ENCODE measurements around the gene GPR21. TPM values are rescaled to one million over a fixed set of nuclear protein-coding genes. Genes with fewer than 3 reads are reported as not detected.

GPR21 gene
- total and polyA plus RNA-seq, 4 experiments from 2014 or later = 1.0 to 2.3 TPM; not detected in 2

DNA sequence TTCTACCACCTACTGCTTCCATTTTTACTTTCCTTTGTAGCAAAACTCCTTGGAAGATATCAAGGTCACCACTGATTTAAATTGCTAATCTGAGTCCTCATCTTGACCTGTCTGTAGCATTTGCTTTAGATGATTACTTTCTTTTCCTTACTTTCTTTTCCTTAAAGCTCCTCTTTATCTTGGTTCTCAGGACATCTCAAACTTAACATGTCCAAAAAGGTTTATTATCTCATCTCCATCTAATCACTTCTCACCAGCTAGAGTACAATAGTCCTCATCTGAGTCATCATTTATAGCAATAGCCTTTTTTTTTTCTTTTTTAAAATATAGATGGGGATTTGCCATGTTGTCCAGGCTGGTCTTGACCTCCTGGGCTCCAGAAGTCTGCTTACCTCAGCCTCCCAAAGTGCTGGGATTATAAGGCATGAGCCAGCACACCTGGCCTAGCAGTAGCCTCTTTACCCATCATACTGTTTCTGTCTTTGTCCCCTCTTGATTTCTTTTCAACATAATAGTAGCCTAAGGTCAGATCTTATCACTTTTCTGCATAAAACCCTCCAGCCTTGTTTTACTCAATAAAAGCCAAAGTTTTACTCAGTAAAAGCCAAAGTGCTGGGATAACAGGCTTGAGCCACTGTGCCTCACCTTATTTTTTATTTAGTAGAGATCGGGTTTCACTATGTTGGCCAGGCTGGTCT, 32.9 kb upstream of the GPR21 start:
- POLR2A ChIA-PET (ENCODE audit: partially characterized antibody) = no interaction called here
- Histone ChIP-seq H3K36me3 (ENCODE audit: insufficient read depth, low read length) (peaks cover 14% of the 10 kb centered on the region), H3K27ac (ENCODE audit: low read depth, low read length) (no peak overlapping the region), H3K27me3 (ENCODE audit: insufficient read depth, low read length) (no peaks in the 10 kb centered on the region), H3K9me3 (ENCODE audit: control insufficient read depth in 1 of 2, low read length in 2 of 2) (no peaks in the 10 kb centered on the region), H3K4me3 (ENCODE audit: low read length in 2 of 2) (no peak overlapping the region), H3K4me1 (ENCODE audit: insufficient read depth, low read length) (no peaks in the 10 kb centered on the region)
- intact Hi-C loops (cut with micrococcal nuclease) = no loop called here
- Mint-ChIP-seq H3K27me3 (no peaks in the 10 kb centered on the region), H3K9me3 (no peaks in the 10 kb centered on the region), H3K27ac (no peak overlapping the region), H3K4me3 (no peak overlapping the region), H3K4me1 (peaks cover 0 to 3% (median 0%) of the 10 kb centered on the region in 4 donors), H3K36me3 (peaks cover 35 to 52% of the 10 kb centered on the region in 2 donors)
- CTCF ChIA-PET (ENCODE audit: partially characterized antibody) = no interaction called here
- DNase-seq = no peak

DNA sequence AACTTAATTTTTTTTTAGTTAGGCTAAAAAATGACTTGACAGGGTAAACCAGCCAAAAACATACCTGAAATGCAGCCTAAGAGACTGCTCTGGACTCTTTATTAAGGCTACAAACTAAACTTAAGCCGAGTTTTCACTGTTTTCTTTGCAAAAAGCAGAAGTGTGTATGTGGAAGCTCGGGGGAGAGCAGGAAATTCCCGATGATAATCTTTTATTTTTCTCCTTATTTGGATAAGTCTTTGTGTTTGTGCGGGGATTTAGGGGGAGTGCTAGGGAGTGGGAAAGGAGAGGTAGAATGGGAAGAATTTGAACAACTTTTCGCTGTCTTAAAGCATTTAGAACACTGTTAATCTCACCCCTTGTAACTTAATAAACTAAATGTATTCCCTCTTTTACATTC, 30.7 kb upstream of the GPR21 start:
- DNase-seq = no peak
- H3K27me3 Mint-ChIP-seq = no peaks in the 10 kb centered on the region
- intact Hi-C loops (cut with micrococcal nuclease) = no loop called here
- H3K9me3 ChIP-seq (ENCODE audit: control insufficient read depth in 1 of 2, low read length in 2 of 2) = no peaks in the 10 kb centered on the region
- peaks cover 6% of the 10 kb centered on the region for H3K36me3 ChIP-seq (ENCODE audit: insufficient read depth, low read length)
- H3K27me3 ChIP-seq (ENCODE audit: insufficient read depth, low read length) = no peaks in the 10 kb centered on the region
- peaks cover 0 to 3% (median 0%) of the 10 kb centered on the region in 4 donors for H3K4me1 Mint-ChIP-seq
- H3K36me3 Mint-ChIP-seq = peaks cover 30 to 43% of the 10 kb centered on the region in 2 donors
- no peak overlapping the region for H3K27ac ChIP-seq (ENCODE audit: low read depth, low read length)
- ChIA-PET CTCF (ENCODE audit: partially characterized antibody) (no interaction called here), POLR2A (ENCODE audit: partially characterized antibody) (no interaction called here)
- no peak overlapping the region for H3K27ac Mint-ChIP-seq
- H3K4me1 ChIP-seq (ENCODE audit: insufficient read depth, low read length) = no peaks in the 10 kb centered on the region
- no peak overlapping the region for H3K4me3 ChIP-seq (ENCODE audit: low read length in 2 of 2)
- H3K4me3 Mint-ChIP-seq = no peak overlapping the region
- no peaks in the 10 kb centered on the region for H3K9me3 Mint-ChIP-seq

DNA sequence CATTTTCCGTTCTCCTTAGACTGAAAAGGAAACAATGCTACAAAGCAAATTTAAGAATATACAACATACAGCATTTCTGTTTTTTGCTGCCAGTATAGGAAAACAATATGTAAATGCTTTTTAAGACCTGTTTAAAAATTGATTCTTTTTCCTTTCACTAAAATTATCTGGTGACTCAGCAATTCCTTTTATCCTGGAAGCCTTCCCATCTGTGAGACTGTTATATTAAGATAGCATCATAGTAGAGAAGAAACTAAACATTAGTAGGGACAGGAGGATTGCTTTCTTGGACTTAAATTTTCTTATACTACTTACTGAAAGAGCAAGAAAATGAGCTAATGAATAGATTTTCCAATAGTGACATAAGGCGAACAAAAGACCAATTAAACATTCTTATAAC, 30.0 kb upstream of the GPR21 start:
- DNase-seq = no peak
- no peaks in the 10 kb centered on the region for H3K9me3 ChIP-seq (ENCODE audit: control insufficient read depth in 1 of 2, low read length in 2 of 2)
- no peaks in the 10 kb centered on the region for H3K27me3 Mint-ChIP-seq
- H3K36me3 ChIP-seq (ENCODE audit: insufficient read depth, low read length) = peaks cover 6% of the 10 kb centered on the region
- H3K4me1 ChIP-seq (ENCODE audit: insufficient read depth, low read length) = no peaks in the 10 kb centered on the region
- peaks cover 0 to 3% (median 0%) of the 10 kb centered on the region in 4 donors for H3K4me1 Mint-ChIP-seq
- CTCF ChIA-PET (ENCODE audit: partially characterized antibody) = no interaction called here
- H3K27ac ChIP-seq (ENCODE audit: low read depth, low read length) = no peak overlapping the region
- H3K27me3 ChIP-seq (ENCODE audit: insufficient read depth, low read length) = no peaks in the 10 kb centered on the region
- no peak overlapping the region for H3K27ac Mint-ChIP-seq
- H3K36me3 Mint-ChIP-seq = peaks cover 29 to 41% of the 10 kb centered on the region in 2 donors
- intact Hi-C loops (cut with micrococcal nuclease) = no loop called here
- no peaks in the 10 kb centered on the region for H3K9me3 Mint-ChIP-seq
- no peak overlapping the region for H3K4me3 ChIP-seq (ENCODE audit: low read length in 2 of 2)
- POLR2A ChIA-PET (ENCODE audit: partially characterized antibody) = no interaction called here
- H3K4me3 Mint-ChIP-seq = no peak overlapping the region

DNA sequence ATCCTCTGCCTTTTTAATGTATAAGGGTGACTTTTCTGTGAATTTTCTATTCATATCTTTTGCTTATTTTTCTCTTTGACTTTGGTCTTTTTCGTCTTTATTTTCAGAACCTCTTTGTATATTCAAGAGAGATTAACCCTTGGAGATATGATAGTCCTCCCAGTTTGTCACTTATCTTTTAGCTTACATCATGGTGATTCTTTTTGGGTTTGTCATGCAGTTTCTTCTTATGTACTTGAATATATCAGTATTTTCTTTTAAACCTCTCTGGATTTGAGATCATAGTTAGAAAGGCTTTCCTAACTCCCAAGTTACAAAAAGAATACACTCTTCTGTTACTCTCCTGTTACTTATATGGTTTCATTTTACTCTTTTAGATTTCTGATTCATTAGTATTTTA, 27.5 kb upstream of the GPR21 start:
- POLR2A ChIA-PET (ENCODE audit: partially characterized antibody) = no interaction called here
- H3K27me3 Mint-ChIP-seq = no peaks in the 10 kb centered on the region

DNA sequence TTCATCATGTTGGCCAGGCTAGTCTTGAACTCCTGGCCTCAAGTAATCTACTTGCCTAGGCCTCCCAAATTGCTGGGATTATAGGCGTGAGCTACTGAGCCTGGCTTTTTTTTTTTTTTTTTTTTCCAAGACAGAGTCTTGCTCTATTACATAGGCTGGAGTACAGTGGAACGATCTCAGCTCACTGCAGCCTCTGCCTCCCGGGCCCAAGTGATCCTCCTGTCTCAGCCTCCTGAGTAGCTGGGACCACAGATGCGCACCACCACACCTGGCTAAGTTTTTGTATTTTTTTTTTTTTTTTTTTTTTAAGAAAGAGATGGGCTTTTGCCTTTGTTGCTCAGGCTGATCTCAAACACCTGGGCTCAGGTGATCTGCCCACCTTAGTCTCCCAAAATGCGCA, 26.2 kb upstream of the GPR21 start:
- Mint-ChIP-seq H3K36me3 (peaks cover 24 to 43% of the 10 kb centered on the region in 2 donors), H3K4me1 (peaks cover 0 to 2% (median 0%) of the 10 kb centered on the region in 4 donors), H3K9me3 (no peaks in the 10 kb centered on the region), H3K27me3 (no peaks in the 10 kb centered on the region), H3K27ac (no peak overlapping the region), H3K4me3 (no peak overlapping the region)
- no peaks in the 10 kb centered on the region for H3K36me3 ChIP-seq (ENCODE audit: insufficient read depth, low read length)
- CTCF ChIA-PET (ENCODE audit: partially characterized antibody) = interaction anchor here (0.8 kb wide), 1 partner anchor 16 kb away, joined by 3 read pairs; no protein-coding TSS in a partner anchor
- no peak for DNase-seq
- H3K4me3 ChIP-seq (ENCODE audit: low read length in 2 of 2) = no peak overlapping the region
- H3K4me1 ChIP-seq (ENCODE audit: insufficient read depth, low read length) = no peaks in the 10 kb centered on the region
- intact Hi-C loops (cut with micrococcal nuclease) = no loop called here
- no peak overlapping the region for H3K27ac ChIP-seq (ENCODE audit: low read depth, low read length)
- no peaks in the 10 kb centered on the region for H3K27me3 ChIP-seq (ENCODE audit: insufficient read depth, low read length)
- H3K9me3 ChIP-seq (ENCODE audit: control insufficient read depth in 1 of 2, low read length in 2 of 2) = no peaks in the 10 kb centered on the region
- POLR2A ChIA-PET (ENCODE audit: partially characterized antibody) = interaction anchor here (0.6 kb wide), 1 partner anchor 117 kb away, joined by 3 read pairs; no protein-coding TSS in a partner anchor

More for the DNA sequence above, 27.5 kb upstream of the GPR21 start:
- Histone ChIP-seq H3K27ac (ENCODE audit: low read depth, low read length) (no peak overlapping the region), H3K9me3 (ENCODE audit: control insufficient read depth in 1 of 2, low read length in 2 of 2) (no peaks in the 10 kb centered on the region), H3K4me3 (ENCODE audit: low read length in 2 of 2) (no peak overlapping the region), H3K27me3 (ENCODE audit: insufficient read depth, low read length) (no peaks in the 10 kb centered on the region), H3K36me3 (ENCODE audit: insufficient read depth, low read length) (peaks cover 6% of the 10 kb centered on the region), H3K4me1 (ENCODE audit: insufficient read depth, low read length) (no peaks in the 10 kb centered on the region)
- H3K9me3 Mint-ChIP-seq = no peaks in the 10 kb centered on the region
- intact Hi-C loops (cut with micrococcal nuclease) = no loop called here
- H3K36me3 Mint-ChIP-seq = peaks cover 12 to 32% of the 10 kb centered on the region in 2 donors
- H3K27ac Mint-ChIP-seq = no peak overlapping the region
- CTCF ChIA-PET (ENCODE audit: partially characterized antibody) = no interaction called here
- H3K4me3 Mint-ChIP-seq = no peak overlapping the region
- peaks cover 0 to 2% (median 0%) of the 10 kb centered on the region in 4 donors for H3K4me1 Mint-ChIP-seq
- DNase-seq = no peak

DNA sequence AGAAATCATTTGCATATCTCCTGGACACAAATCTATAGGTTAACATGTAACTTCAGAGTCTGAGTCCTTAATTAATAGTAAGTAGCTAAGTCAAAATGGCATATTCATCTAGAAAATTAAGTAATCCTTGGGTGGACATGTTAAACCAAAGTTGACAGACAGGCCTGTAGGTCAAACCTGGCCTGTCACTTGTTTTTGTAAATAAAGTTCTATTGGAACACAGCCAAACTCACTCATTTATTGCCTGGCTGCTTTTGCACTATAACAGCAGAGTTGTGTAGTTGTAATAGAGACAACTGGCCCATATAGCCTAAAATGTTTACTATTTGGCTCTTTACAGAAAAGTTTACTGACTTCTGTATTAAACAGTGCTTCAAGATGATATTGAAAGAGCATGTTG, 24.6 kb upstream of the GPR21 start:
- intact Hi-C loops (cut with micrococcal nuclease) = no loop called here
- no peak overlapping the region for H3K4me3 ChIP-seq (ENCODE audit: low read length in 2 of 2)
- no peak overlapping the region for H3K4me3 Mint-ChIP-seq
- H3K9me3 ChIP-seq (ENCODE audit: control insufficient read depth in 1 of 2, low read length in 2 of 2) = no peaks in the 10 kb centered on the region
- no peak overlapping the region for H3K27ac ChIP-seq (ENCODE audit: low read depth, low read length)
- no peak overlapping the region for H3K27ac Mint-ChIP-seq
- CTCF ChIA-PET (ENCODE audit: partially characterized antibody) = no interaction called here
- no peaks in the 10 kb centered on the region for H3K27me3 ChIP-seq (ENCODE audit: insufficient read depth, low read length)
- POLR2A ChIA-PET (ENCODE audit: partially characterized antibody) = no interaction called here
- DNase-seq = no peak
- peaks cover 0 to 5% (median 0%) of the 10 kb centered on the region in 8 donors for H3K9me3 Mint-ChIP-seq
- H3K36me3 Mint-ChIP-seq = peaks cover 38 to 50% of the 10 kb centered on the region in 2 donors
- no peaks in the 10 kb centered on the region for H3K4me1 ChIP-seq (ENCODE audit: insufficient read depth, low read length)
- no peaks in the 10 kb centered on the region for H3K27me3 Mint-ChIP-seq
- peaks cover 0 to 2% (median 0%) of the 10 kb centered on the region in 4 donors for H3K4me1 Mint-ChIP-seq
- no peaks in the 10 kb centered on the region for H3K36me3 ChIP-seq (ENCODE audit: insufficient read depth, low read length)

DNA sequence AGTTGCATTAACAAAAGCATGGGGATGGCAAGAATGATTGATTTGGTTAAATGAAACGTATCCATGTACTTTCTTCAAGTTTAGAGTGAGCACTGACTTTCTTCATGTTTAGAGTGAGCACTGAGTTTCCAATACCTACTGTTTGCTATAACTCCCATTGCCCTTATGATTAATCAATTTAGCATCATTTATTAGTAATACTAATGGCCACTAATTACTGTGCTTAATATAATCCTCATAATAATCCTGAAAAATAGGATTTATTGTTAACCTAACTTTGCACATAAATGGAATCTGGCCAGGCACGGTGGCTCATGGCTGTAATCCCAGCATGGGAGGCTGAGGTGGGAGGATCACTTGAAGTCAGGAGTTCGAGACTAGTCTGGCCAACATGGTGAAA, 22.1 kb upstream of the GPR21 start:
- H3K4me1 ChIP-seq (ENCODE audit: insufficient read depth, low read length) = no peaks in the 10 kb centered on the region
- H3K27ac Mint-ChIP-seq = peak overlapping the region in 1 of 7 donors; percentile 13
- ChIA-PET CTCF (ENCODE audit: partially characterized antibody) (interaction anchor here (1.1 kb wide), 1 partner anchor 339 kb away, joined by 4 read pairs; no protein-coding TSS in a partner anchor), POLR2A (ENCODE audit: partially characterized antibody) (no interaction called here)
- no peak overlapping the region for H3K4me3 Mint-ChIP-seq
- H3K9me3 Mint-ChIP-seq = peaks cover 0 to 7% (median 0%) of the 10 kb centered on the region in 8 donors
- no peaks in the 10 kb centered on the region for H3K27me3 ChIP-seq (ENCODE audit: insufficient read depth, low read length)
- H3K27me3 Mint-ChIP-seq = no peaks in the 10 kb centered on the region
- H3K4me1 Mint-ChIP-seq = peaks cover 0 to 2% (median 0%) of the 10 kb centered on the region in 4 donors
- H3K36me3 ChIP-seq (ENCODE audit: insufficient read depth, low read length) = peaks cover 5% of the 10 kb centered on the region
- no peak overlapping the region for H3K4me3 ChIP-seq (ENCODE audit: low read length in 2 of 2)
- H3K36me3 Mint-ChIP-seq = peaks cover 53 to 59% of the 10 kb centered on the region in 2 donors
- intact Hi-C loops (cut with micrococcal nuclease) = no loop called here
- no peak for DNase-seq
- H3K9me3 ChIP-seq (ENCODE audit: control insufficient read depth in 1 of 2, low read length in 2 of 2) = no peaks in the 10 kb centered on the region
- H3K27ac ChIP-seq (ENCODE audit: low read depth, low read length) = no peak overlapping the region

Measured in CD4-positive, alpha-beta memory T cell (primary cell).